H1 (cell line): ENCODE results near the gene NCLN. TPM values are rescaled to one million over a fixed set of nuclear protein-coding genes. Genes with fewer than 3 reads are reported as not detected.

ENCODE experiments used
- CTCF ChIA-PET: fragments of 300-600 bp; sonication (Branson Sonifier 250); formaldehyde crosslinking; loops from one replicate; lab custom pipeline; 2021; ENCODE audit not compliant: partially characterized antibody; lab: Charles Lee
- POLR2A ChIA-PET: fragments of 300-600 bp; sonication (Branson Sonifier 250); formaldehyde crosslinking; loops from one replicate; lab custom pipeline; 2021; ENCODE audit warnings: inconsistent platforms; ENCODE audit not compliant: partially characterized antibody; lab: Charles Lee
- DNase-seq, 2 experiments: peaks; one replicate each; pipeline versions ENCODE4 v3.0.0 to v3.0.0-alpha.2; 2010 to 2022; ENCODE audit warnings: low spot score in 2 of 2, low read depth in 1 of 2, mixed read lengths in 1 of 2
- FAIRE-seq: peaks from 2 replicates; lab custom pipeline; 2011; peaks lifted over from hg19 to GRCh38; lab: Jason Lieb, UNC
- H2AFZ ChIP-seq: 2 replicates; pipeline ENCODE4 v1.8.1; 2012; ENCODE audit warnings: low read length, inconsistent platforms
- H2AK5ac ChIP-seq: 2 replicates; pipeline ENCODE4 v1.6.1; 2013; ENCODE audit warnings: low read depth, low read length
- H2BK120ac ChIP-seq: replicated peaks from 2 replicates; pipeline ENCODE3; 2013; ENCODE audit warnings: low read depth, low read length, inconsistent platforms
- H2BK12ac ChIP-seq: 2 replicates; pipeline ENCODE4 v1.6.1; 2013; ENCODE audit warnings: low read depth, low read length
- H2BK15ac ChIP-seq: 2 replicates; pipeline ENCODE4 v1.6.1; 2013; ENCODE audit warnings: low read length
- H2BK20ac ChIP-seq: 2 replicates; pipeline ENCODE4 v1.6.1; 2013; ENCODE audit warnings: low read length
- H2BK5ac ChIP-seq: 2 replicates; pipeline ENCODE4 v1.6.1; 2013; ENCODE audit warnings: low read depth, low read length
- H3K14ac ChIP-seq: 2 replicates; pipeline ENCODE4 v1.6.1; 2013; ENCODE audit warnings: inconsistent platforms; ENCODE audit not compliant: insufficient read length
- H3K18ac ChIP-seq: 2 replicates; pipeline ENCODE4 v1.6.1; 2013; ENCODE audit warnings: low read length; ENCODE audit errors: extremely low read depth
- H3K23ac ChIP-seq: 2 replicates; pipeline ENCODE4 v1.6.1; 2013; ENCODE audit warnings: inconsistent platforms; ENCODE audit not compliant: insufficient read length
- H3K23me2 ChIP-seq: 2 replicates; pipeline ENCODE4 v1.6.1; 2013; ENCODE audit warnings: low read depth, low read length
- H3K27ac ChIP-seq: 2 replicates; pipeline ENCODE4 v1.6.1; 2011; ENCODE audit warnings: low read depth, low read length, inconsistent platforms
- H3K27me3 ChIP-seq, 4 experiments: replicated peaks in 1 of 4; 1 replicate in 1 of 4; 2 replicates in 3 of 4; pipeline versions ENCODE4 v1.6.1 to v1.8.1; 2011 to 2013; ENCODE audit warnings: low read length in 3 of 4, mild to moderate bottlenecking in 3 of 4, inconsistent platforms in 2 of 4, mixed read lengths in 2 of 4, moderate library complexity in 1 of 4; ENCODE audit not compliant: control insufficient read depth in 3 of 4, insufficient read depth in 3 of 4; ENCODE audit errors: extremely low read depth in 1 of 4
- H3K36me3 ChIP-seq, 4 experiments: 2 replicates each; pipeline versions ENCODE4 v1.6.1 to v1.8.1; 2011 to 2013; ENCODE audit warnings: mild to moderate bottlenecking in 4 of 4, low read length in 3 of 4, moderate library complexity in 2 of 4, control low read depth in 1 of 4, inconsistent platforms in 1 of 4; ENCODE audit not compliant: insufficient read depth in 4 of 4, control insufficient read depth in 2 of 4
- H3K4ac ChIP-seq: replicated peaks from 2 replicates; pipeline ENCODE3; 2013; ENCODE audit warnings: low read length, low read depth, mixed read lengths, inconsistent platforms; ENCODE audit not compliant: insufficient read length
- H3K4me1 ChIP-seq, 4 experiments: replicated peaks in 1 of 4; 1 replicate in 1 of 4; 2 replicates in 3 of 4; pipeline versions ENCODE4 v1.6.1 to v1.8.1; 2011 to 2013; ENCODE audit warnings: low read length in 3 of 4, inconsistent platforms in 2 of 4, mixed read lengths in 1 of 4; ENCODE audit not compliant: insufficient read depth in 4 of 4, control insufficient read depth in 3 of 4
- H3K4me2 ChIP-seq, 2 experiments: 2 replicates each; pipeline versions ENCODE4 v1.6.1 to v1.8.1; 2011 to 2013; ENCODE audit warnings: low read depth in 2 of 2, low read length in 2 of 2, control low read depth in 1 of 2, inconsistent platforms in 1 of 2, mild to moderate bottlenecking in 1 of 2; ENCODE audit not compliant: insufficient read depth in 1 of 2
- H3K4me3 ChIP-seq, 4 experiments: fragments of 200-600, 300-600 bp in 1 of 4; sonication (generic), shearing (Covaris generic), sonication (Bioruptor Twin) in 1 of 4; 2 replicates each; pipeline versions ENCODE4 v1.5.1 to v1.8.1; 2011 to 2016; ENCODE audit warnings: low read length in 4 of 4, low read depth in 3 of 4, control low read depth in 2 of 4, inconsistent platforms in 2 of 4, mild to moderate bottlenecking in 2 of 4, mixed read lengths in 1 of 4, moderate library complexity in 1 of 4; ENCODE audit not compliant: insufficient read depth in 2 of 4; ENCODE audit errors: extremely low read depth in 1 of 4
- H3K56ac ChIP-seq: replicated peaks from 2 replicates; pipeline ENCODE3; 2013; ENCODE audit warnings: low read depth, mild to moderate bottlenecking, mixed read lengths, low read length, inconsistent platforms; ENCODE audit not compliant: insufficient read length
- H3K79me1 ChIP-seq: 2 replicates; pipeline ENCODE4 v1.6.1; 2013; ENCODE audit warnings: low read depth, low read length, control low read depth
- H3K79me2 ChIP-seq, 2 experiments: 2 replicates each; pipeline versions ENCODE4 v1.6.1 to v1.8.1; 2012 to 2013; ENCODE audit warnings: low read length in 2 of 2, mild to moderate bottlenecking in 2 of 2, inconsistent platforms in 1 of 2; ENCODE audit not compliant: insufficient read depth in 2 of 2, control insufficient read depth in 1 of 2
- H3K9ac ChIP-seq, 4 experiments: replicated peaks in 1 of 4; 1 replicate in 1 of 4; 2 replicates in 3 of 4; pipeline versions ENCODE4 v1.6.1 to v1.8.1; 2011 to 2013; ENCODE audit warnings: low read depth in 3 of 4, low read length in 3 of 4, control low read depth in 2 of 4, mild to moderate bottlenecking in 2 of 4, moderate library complexity in 2 of 4, inconsistent platforms in 1 of 4; ENCODE audit errors: extremely low read depth in 1 of 4
- H3K9me3 ChIP-seq, 2 experiments: 2 replicates each; pipeline versions ENCODE4 v1.6.1 to v1.8.1; 2012 to 2013; ENCODE audit warnings: mild to moderate bottlenecking in 2 of 2, moderate library complexity in 2 of 2, control low read depth in 1 of 2, inconsistent platforms in 1 of 2, low read depth in 1 of 2, low read length in 1 of 2, mixed read lengths in 1 of 2; ENCODE audit not compliant: insufficient read depth in 2 of 2
- H4K20me1 ChIP-seq, 2 experiments: replicated peaks in 1 of 2; 2 replicates each; pipeline versions ENCODE3 to v1.8.1; 2011 to 2013; ENCODE audit warnings: inconsistent platforms in 2 of 2, low read length in 2 of 2, mild to moderate bottlenecking in 1 of 2; ENCODE audit not compliant: insufficient read depth in 2 of 2, control insufficient read depth in 1 of 2
- H4K5ac ChIP-seq: 2 replicates; pipeline ENCODE4 v1.6.1; 2013; ENCODE audit warnings: low read length, low read depth, mixed read lengths, inconsistent platforms; ENCODE audit not compliant: insufficient read length
- H4K8ac ChIP-seq: 2 replicates; pipeline ENCODE4 v1.8.0; 2013; ENCODE audit warnings: mild to moderate bottlenecking, moderate library complexity, low read length, inconsistent platforms; ENCODE audit not compliant: insufficient read depth; ENCODE audit errors: extremely low read depth
- H4K91ac ChIP-seq: replicated peaks from 2 replicates; pipeline ENCODE3; 2013; ENCODE audit warnings: low read length, mixed read lengths, inconsistent platforms; ENCODE audit not compliant: insufficient read length
- BACH1 ChIP-seq: IDR thresholded peaks from 2 replicates; pipeline ENCODE4 v1.6.1; 2012; ENCODE audit warnings: low read length, improper control_type of control experiment
- BCL11A ChIP-seq, 2 experiments: IDR thresholded peaks; one replicate each; pipeline ENCODE4 v1.6.1; 2011; ENCODE audit warnings: low read depth in 2 of 2, low read length in 2 of 2, mild to moderate bottlenecking in 2 of 2
- BRCA1 ChIP-seq: IDR thresholded peaks from 2 replicates; pipeline ENCODE4 v1.6.1; 2012; ENCODE audit warnings: low read depth, low read length, improper control_type of control experiment
- EZH2 ChIP-seq: fragments of 200-600 bp; sonication (generic); IDR thresholded peaks from 2 replicates; pipeline ENCODE4 v1.7.1; 2012; ENCODE audit warnings: low read depth, mild to moderate bottlenecking, moderate library complexity, low read length, inconsistent platforms; ENCODE audit not compliant: severe bottlenecking
- HDAC2 ChIP-seq, 2 experiments: fragments of 300-600 bp in 1 of 2; sonication (generic) in 1 of 2; IDR thresholded peaks; 2 replicates each; pipeline ENCODE4 v1.6.1; 2011 to 2012; ENCODE audit warnings: low read depth in 2 of 2, low read length in 2 of 2, mild to moderate bottlenecking in 2 of 2, moderate library complexity in 2 of 2, borderline replicate concordance in 1 of 2, inconsistent platforms in 1 of 2
- HDAC6 ChIP-seq: IDR thresholded peaks from one replicate; pipeline ENCODE4 v1.7.1; 2012; ENCODE audit warnings: low read depth, mild to moderate bottlenecking, inconsistent platforms, low read length, moderate library complexity
- KDM1A ChIP-seq: fragments of 200-600, 300-600 bp; sonication (generic); IDR thresholded peaks from 2 replicates; pipeline ENCODE4 v1.7.1; 2016; ENCODE audit warnings: mild to moderate bottlenecking, low read length, borderline replicate concordance
- KDM5A ChIP-seq: fragments of 200-600 bp; IDR thresholded peaks from 2 replicates; pipeline ENCODE4 v1.7.1; 2012; ENCODE audit warnings: mild to moderate bottlenecking, low read length, inconsistent platforms, mixed read lengths
- RAD21 ChIP-seq, 2 experiments: IDR thresholded peaks in 1 of 2; conservative IDR thresholded peaks in 1 of 2; 2 replicates each; pipeline ENCODE4 v1.6.1; 2011; ENCODE audit warnings: low read depth in 2 of 2, low read length in 2 of 2, improper control_type of control experiment in 1 of 2, inconsistent platforms in 1 of 2, mild to moderate bottlenecking in 1 of 2, moderate library complexity in 1 of 2
- SP4 ChIP-seq: IDR thresholded peaks from 2 replicates; pipeline ENCODE4 v1.6.1; 2012; ENCODE audit warnings: low read length, inconsistent platforms
- SUZ12 ChIP-seq: fragments of 200-600 bp; sonication (generic); IDR thresholded peaks from 2 replicates; pipeline ENCODE4 v1.6.1; 2012; ENCODE audit warnings: mild to moderate bottlenecking, inconsistent platforms, low read length, moderate library complexity, mixed read lengths
- TCF12 ChIP-seq: IDR thresholded peaks from 2 replicates; pipeline ENCODE4 v1.6.1; 2011; ENCODE audit warnings: low read depth, mild to moderate bottlenecking, low read length
- WGBS, 2 experiments: shearing (Covaris generic) in 1 of 2; methylation state at CpG; one replicate each; pipeline versions ENCODE4 v1.1.6 to v1.1.7; 2013 to 2015; ENCODE audit warnings: low lambda C conversion rate in 2 of 2, mixed read lengths in 2 of 2, inconsistent platforms in 1 of 2, low coverage in 1 of 2, missing lambda C conversion rate in 1 of 2; ENCODE audit not compliant: insufficient replicate concordance in 2 of 2, insufficient coverage in 1 of 2, insufficient read length in 1 of 2; ENCODE audit errors: extremely low coverage in 1 of 2, missing lambda C conversion rate in 1 of 2; 5-methylcytosine and 5-hydroxymethylcytosine counted together
- polyA plus RNA-seq, 7 experiments: library from polyadenylated mRNA; depleted of rRNA in 3 of 7; stranded (reverse) in 5 of 7; unstranded in 2 of 7; fragments of >200 nt in 5 of 7; fragments of 200-250 nt in 2 of 7; gene quantifications; 1 replicate in 5 of 7; 2 replicates in 1 of 7; 4 replicates in 1 of 7; pipeline versions ENCODE4 v1.2.1 to v1.2.3, GENCODE V29; 2011 to 2013; ENCODE audit warnings: missing spikeins in 2 of 7, mixed read lengths in 2 of 7
- total RNA-seq: library from RNA; stranded (reverse); fragmentation: NEBNext Ultra II Directional; extraction: Animal tissue kit (Norgen Biotek cat#: 25700); gene quantifications from 2 replicates; pipeline ENCODE4 v1.2.1, GENCODE V29; 2021

NCLN gene
- total and polyA plus RNA-seq, 2 of the 8 experiments (the other 6 are each of a cell fraction or from before 2014, with no cell fraction given) = 89.2 to 103 TPM

- Histone ChIP-seq H3K23me2 (peaks cover 9% of the 10 kb centered on the region; the same call in 1 of the 2 replicates), H3K9ac (no peak overlapping the region), H3K27me3 (no peaks in the 10 kb centered on the region; a peak in 1 of 7 replicates), H2BK12ac (no peak overlapping the region), H3K79me1 (no peaks in the 10 kb centered on the region), H3K14ac (no peak overlapping the region), H4K5ac (no peak overlapping the region), H3K36me3 (peaks cover 0 to 2% (median 0%) of the 10 kb centered on the region in 4 experiments; a peak in 2 of 8 replicates), H3K79me2 (no peaks in the 10 kb centered on the region), H3K56ac (no peak overlapping the region), H4K91ac (no peak overlapping the region), H4K20me1 (peaks cover 4 to 9% of the 10 kb centered on the region in 2 experiments), H2BK120ac (no peak overlapping the region), H3K18ac (no peak overlapping the region), H3K4ac (no peak overlapping the region), H3K4me3 (no peak overlapping the region), H2AK5ac (no peak overlapping the region), H3K9me3 (peaks cover 3 to 8% of the 10 kb centered on the region in 2 experiments; a peak in 2 of 4 replicates), H3K4me2 (no peak overlapping the region), H3K23ac (no peak overlapping the region), H2BK15ac (no peak overlapping the region), H3K27ac (no peak overlapping the region), H2AFZ (no peak overlapping the region), H2BK20ac (no peak overlapping the region), H2BK5ac (no peak overlapping the region), H4K8ac (no peak overlapping the region), H3K4me1 (peaks cover 0 to 3% (median 0%) of the 10 kb centered on the region in 4 experiments; a peak in 1 of 7 replicates)
- FAIRE-seq = peak; percentile 52
- ChIA-PET CTCF (interaction anchor here (0.7 to 2.3 kb wide), 10 partner anchors 9 to 295 kb away, joined by 3 to 9 read pairs (median 3); no protein-coding TSS in a partner anchor), POLR2A (interaction anchor here (0.8 to 1.8 kb wide), 2 partner anchors 9 to 23 kb away, joined by 4 read pairs; no protein-coding TSS in a partner anchor)
- 83% methylated on average over 7 of the region's 7 CpGs; no CpG with 5 or more reads in 1 of the 2 experiments for WGBS, 2 experiments
- DNase-seq = peak in 1 of 2 experiments; percentile 64
- TF ChIP-seq KDM5A = no peak
- TF ChIP-seq RAD21 (IDR thresholded peaks at IDR 0.05 in 1 of 2, conservative IDR thresholded peaks at IDR 0.05 in 1 of 2; ENCODE audit: low read depth in 2 of 2, low read length in 2 of 2) = peak; percentile 20 to 43; a peak in 3 of 4 replicates
- no peak for TF ChIP-seq BCL11A (IDR thresholded peaks at IDR 0.05; ENCODE audit: low read depth in 2 of 2, low read length in 2 of 2)
- TF ChIP-seq BRCA1 = no peak
- no peak for TF ChIP-seq SP4
- TF ChIP-seq SUZ12 = no peak
- no peak for TF ChIP-seq EZH2
- TF ChIP-seq TCF12 = no peak
- TF ChIP-seq HDAC2 (IDR thresholded peaks at IDR 0.05; ENCODE audit: borderline replicate concordance in 1 of 2, low read depth in 2 of 2, low read length in 2 of 2) = peak in 1 of 2 experiments; percentile 64; a peak in 1 of 4 replicates
- 0 out of 2 replicates have a peak, but pooled peaks have one; percentile 47 for TF ChIP-seq KDM1A
- TF ChIP-seq BACH1 = no peak
- no peak for TF ChIP-seq HDAC6
Observed at GRCh38 chr19:3250675-3251074, 64.9 kb downstream of the NCLN start.
